Measurements from ENCODE around the gene ZNF469. TPM values are rescaled to one million over a fixed set of nuclear protein-coding genes. Genes with fewer than 3 reads are reported as not detected.

ZNF469 gene
- total and polyA plus RNA-seq, 9 of the 15 experiments (the other 6 are each of a cell fraction or from before 2014, with no cell fraction given): 0.01 to 0.04 TPM; not detected in 7

GRCh38 chr16:88389621-88390160, 6.9 kb downstream of the ZNF469 start (continued):
- TF ChIP-seq, protein P1, sequence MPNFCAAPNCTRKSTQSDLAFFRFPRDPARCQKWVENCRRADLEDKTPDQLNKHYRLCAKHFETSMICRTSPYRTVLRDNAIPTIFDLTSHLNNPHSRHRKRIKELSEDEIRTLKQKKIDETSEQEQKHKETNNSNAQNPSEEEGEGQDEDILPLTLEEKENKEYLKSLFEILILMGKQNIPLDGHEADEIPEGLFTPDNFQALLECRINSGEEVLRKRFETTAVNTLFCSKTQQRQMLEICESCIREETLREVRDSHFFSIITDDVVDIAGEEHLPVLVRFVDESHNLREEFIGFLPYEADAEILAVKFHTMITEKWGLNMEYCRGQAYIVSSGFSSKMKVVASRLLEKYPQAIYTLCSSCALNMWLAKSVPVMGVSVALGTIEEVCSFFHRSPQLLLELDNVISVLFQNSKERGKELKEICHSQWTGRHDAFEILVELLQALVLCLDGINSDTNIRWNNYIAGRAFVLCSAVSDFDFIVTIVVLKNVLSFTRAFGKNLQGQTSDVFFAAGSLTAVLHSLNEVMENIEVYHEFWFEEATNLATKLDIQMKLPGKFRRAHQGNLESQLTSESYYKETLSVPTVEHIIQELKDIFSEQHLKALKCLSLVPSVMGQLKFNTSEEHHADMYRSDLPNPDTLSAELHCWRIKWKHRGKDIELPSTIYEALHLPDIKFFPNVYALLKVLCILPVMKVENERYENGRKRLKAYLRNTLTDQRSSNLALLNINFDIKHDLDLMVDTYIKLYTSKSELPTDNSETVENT (CRISPR knock-in tag; IDR thresholded peaks at IDR 0.05): no peak
- TF ChIP-seq NR4A1 (CRISPR knock-in tag; IDR thresholded peaks at IDR 0.05) (no peak), NR4A1 (tag; IDR thresholded peaks at IDR 0.05) (no peak), U2AF1 (optimal IDR thresholded peaks at IDR 0.05; ENCODE audit: low read depth, low read length) (no peak), CBX3 (IDR thresholded peaks at IDR 0.05; ENCODE audit: borderline replicate concordance in 1 of 2, low read length in 2 of 2) (no peak)
- TF ChIP-seq, protein P2, sequence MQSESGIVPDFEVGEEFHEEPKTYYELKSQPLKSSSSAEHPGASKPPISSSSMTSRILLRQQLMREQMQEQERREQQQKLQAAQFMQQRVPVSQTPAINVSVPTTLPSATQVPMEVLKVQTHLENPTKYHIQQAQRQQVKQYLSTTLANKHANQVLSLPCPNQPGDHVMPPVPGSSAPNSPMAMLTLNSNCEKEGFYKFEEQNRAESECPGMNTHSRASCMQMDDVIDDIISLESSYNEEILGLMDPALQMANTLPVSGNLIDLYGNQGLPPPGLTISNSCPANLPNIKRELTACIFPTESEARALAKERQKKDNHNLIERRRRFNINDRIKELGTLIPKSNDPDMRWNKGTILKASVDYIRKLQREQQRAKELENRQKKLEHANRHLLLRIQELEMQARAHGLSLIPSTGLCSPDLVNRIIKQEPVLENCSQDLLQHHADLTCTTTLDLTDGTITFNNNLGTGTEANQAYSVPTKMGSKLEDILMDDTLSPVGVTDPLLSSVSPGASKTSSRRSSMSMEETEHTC (IDR thresholded peaks at IDR 0.05): no peak
- TF ChIP-seq, protein P3, sequence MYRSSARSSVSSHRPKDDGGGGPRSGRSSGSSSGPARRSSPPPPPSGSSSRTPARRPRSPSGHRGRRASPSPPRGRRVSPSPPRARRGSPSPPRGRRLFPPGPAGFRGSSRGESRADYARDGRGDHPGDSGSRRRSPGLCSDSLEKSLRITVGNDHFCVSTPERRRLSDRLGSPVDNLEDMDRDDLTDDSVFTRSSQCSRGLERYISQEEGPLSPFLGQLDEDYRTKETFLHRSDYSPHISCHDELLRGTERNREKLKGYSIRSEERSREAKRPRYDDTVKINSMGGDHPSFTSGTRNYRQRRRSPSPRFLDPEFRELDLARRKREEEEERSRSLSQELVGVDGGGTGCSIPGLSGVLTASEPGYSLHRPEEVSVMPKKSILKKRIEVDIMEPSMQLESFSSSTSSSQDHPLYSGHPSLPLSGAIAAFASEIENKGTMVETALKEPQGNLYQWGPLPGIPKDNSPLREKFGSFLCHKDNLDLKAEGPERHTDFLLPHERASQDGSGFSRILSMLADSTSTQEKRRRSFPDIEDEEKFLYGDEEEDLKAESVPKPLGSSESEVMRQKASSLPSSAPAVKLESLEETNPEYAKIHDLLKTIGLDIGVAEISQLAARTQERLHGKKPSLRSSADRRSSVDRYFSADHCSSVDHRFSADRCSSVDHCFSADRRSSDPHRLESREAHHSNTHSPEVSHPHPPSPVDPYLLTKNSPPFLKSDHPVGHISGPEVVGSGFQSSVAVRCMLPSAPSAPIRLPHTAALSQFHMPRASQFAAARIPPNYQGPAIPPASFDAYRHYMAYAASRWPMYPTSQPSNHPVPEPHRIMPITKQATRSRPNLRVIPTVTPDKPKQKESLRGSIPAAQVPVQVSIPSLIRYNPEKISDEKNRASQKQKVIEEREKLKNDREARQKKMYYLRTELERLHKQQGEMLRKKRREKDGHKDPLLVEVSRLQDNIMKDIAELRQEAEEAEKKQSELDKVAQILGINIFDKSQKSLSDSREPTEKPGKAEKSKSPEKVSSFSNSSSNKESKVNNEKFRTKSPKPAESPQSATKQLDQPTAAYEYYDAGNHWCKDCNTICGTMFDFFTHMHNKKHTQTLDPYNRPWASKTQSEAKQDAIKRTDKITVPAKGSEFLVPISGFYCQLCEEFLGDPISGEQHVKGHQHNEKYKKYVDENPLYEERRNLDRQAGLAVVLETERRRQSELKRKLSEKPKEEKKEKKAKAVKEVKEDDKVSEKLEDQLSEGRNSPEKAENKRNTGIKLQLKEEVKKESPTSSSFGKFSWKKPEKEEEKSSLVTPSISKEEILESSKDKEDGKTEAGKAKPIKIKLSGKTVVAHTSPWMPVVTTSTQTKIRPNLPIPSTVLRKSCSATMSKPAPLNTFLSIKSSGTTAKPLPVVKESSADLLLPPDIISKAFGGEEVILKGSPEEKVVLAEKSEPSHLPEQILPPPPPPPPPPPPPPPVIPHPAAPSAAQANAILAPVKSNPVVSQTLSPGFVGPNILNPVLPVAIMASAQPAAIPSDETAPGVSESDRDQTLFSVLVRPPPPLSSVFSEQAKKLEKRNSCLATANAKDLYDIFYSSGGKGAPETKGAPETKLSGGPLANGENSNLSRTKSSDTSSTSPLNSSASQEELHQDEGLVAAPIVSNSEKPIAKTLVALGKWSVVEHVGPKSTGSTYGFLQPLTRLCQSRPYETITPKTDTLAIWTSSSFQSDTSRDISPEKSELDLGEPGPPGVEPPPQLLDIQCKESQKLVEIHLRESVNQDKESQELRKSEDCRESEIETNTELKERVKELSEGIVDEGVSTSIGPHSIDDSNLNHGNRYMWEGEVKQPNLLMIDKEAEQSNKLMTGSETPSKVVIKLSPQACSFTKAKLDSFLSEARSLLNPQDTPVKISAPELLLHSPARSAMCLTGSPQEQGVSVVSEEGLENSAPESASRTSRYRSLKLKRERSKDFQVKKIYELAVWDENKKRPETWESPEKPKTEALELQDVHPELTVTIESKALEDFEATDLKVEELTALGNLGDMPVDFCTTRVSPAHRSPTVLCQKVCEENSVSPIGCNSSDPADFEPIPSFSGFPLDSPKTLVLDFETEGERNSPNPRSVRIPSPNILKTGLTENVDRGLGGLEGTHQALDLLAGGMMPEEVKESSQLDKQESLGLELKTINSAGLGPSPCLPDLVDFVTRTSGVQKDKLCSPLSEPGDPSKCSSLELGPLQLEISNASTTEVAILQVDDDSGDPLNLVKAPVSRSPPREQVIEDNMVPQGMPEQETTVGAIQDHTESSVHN (IDR thresholded peaks at IDR 0.05; ENCODE audit: borderline replicate concordance in 1 of 2, low read depth in 1 of 2): no peak
- TF ChIP-seq, protein P4, sequence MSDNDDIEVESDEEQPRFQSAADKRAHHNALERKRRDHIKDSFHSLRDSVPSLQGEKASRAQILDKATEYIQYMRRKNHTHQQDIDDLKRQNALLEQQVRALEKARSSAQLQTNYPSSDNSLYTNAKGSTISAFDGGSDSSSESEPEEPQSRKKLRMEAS (CRISPR knock-in tag; IDR thresholded peaks at IDR 0.05): no peak
- TF ChIP-seq, protein P5, sequence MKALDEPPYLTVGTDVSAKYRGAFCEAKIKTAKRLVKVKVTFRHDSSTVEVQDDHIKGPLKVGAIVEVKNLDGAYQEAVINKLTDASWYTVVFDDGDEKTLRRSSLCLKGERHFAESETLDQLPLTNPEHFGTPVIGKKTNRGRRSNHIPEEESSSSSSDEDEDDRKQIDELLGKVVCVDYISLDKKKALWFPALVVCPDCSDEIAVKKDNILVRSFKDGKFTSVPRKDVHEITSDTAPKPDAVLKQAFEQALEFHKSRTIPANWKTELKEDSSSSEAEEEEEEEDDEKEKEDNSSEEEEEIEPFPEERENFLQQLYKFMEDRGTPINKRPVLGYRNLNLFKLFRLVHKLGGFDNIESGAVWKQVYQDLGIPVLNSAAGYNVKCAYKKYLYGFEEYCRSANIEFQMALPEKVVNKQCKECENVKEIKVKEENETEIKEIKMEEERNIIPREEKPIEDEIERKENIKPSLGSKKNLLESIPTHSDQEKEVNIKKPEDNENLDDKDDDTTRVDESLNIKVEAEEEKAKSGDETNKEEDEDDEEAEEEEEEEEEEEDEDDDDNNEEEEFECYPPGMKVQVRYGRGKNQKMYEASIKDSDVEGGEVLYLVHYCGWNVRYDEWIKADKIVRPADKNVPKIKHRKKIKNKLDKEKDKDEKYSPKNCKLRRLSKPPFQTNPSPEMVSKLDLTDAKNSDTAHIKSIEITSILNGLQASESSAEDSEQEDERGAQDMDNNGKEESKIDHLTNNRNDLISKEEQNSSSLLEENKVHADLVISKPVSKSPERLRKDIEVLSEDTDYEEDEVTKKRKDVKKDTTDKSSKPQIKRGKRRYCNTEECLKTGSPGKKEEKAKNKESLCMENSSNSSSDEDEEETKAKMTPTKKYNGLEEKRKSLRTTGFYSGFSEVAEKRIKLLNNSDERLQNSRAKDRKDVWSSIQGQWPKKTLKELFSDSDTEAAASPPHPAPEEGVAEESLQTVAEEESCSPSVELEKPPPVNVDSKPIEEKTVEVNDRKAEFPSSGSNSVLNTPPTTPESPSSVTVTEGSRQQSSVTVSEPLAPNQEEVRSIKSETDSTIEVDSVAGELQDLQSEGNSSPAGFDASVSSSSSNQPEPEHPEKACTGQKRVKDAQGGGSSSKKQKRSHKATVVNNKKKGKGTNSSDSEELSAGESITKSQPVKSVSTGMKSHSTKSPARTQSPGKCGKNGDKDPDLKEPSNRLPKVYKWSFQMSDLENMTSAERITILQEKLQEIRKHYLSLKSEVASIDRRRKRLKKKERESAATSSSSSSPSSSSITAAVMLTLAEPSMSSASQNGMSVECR (CRISPR knock-in tag; IDR thresholded peaks at IDR 0.05): no peak

Data from K562 (cell line).